HepG2 (cell line): ENCODE data around the gene FOCAD. TPM values are rescaled to one million over a fixed set of nuclear protein-coding genes. Genes with fewer than 3 reads are reported as not detected.

Experiments
- CBX2 ChIP-seq, 2 experiments: fragments of 200-600 bp in 1 of 2; sonication (generic); formaldehyde crosslinking in 1 of 2; IDR thresholded peaks; 2 replicates each; pipeline versions ENCODE4 v1.7.0 to v1.8.1; 2018 to 2022; ENCODE audit warnings: low read depth in 2 of 2, low read length in 1 of 2, mild to moderate bottlenecking in 1 of 2, missing genetic modification reagents in 1 of 2
- FOXA1 ChIP-seq, 2 experiments: fragments of 450-650 bp in 1 of 2; sonication (generic) in 1 of 2; formaldehyde crosslinking in 1 of 2; IDR thresholded peaks; 2 replicates each; pipeline versions ENCODE4 v1.4.0 to v1.6.1; 2016 to 2020; ENCODE audit warnings: missing genetic modification reagents in 1 of 2
- FOXA3 ChIP-seq: IDR thresholded peaks from 2 replicates; pipeline ENCODE4 v1.6.1; 2016; ENCODE audit warnings: missing genetic modification reagents, missing compliant biosample characterization
- HBP1 ChIP-seq: IDR thresholded peaks from 2 replicates; pipeline ENCODE4 v1.6.1; 2016; ENCODE audit warnings: low read depth, control low read depth
- KIAA2018 ChIP-seq: sonication (generic); formaldehyde crosslinking; IDR thresholded peaks from 2 replicates; pipeline ENCODE4 v1.5.0; 2020; ENCODE audit warnings: mild to moderate bottlenecking, missing genetic modification reagents, borderline replicate concordance
- MED8 ChIP-seq: sonication (generic); formaldehyde crosslinking; IDR thresholded peaks from 2 replicates; pipeline ENCODE4 v1.8.1; 2023; ENCODE audit warnings: mild to moderate bottlenecking, missing genetic modification reagents; ENCODE audit not compliant: insufficient replicate concordance
- MIER3 ChIP-seq: IDR thresholded peaks from 2 replicates; pipeline ENCODE4 v1.6.1; 2016; ENCODE audit warnings: missing compliant biosample characterization, borderline replicate concordance
- MXI1 ChIP-seq: IDR thresholded peaks from 3 replicates; pipeline ENCODE4 v1.6.1; 2012; ENCODE audit warnings: low read depth, low read length, inconsistent platforms, borderline replicate concordance
- MYNN ChIP-seq: sonication (generic); formaldehyde crosslinking; IDR thresholded peaks from 2 replicates; pipeline ENCODE4 v1.4.0; 2020; ENCODE audit warnings: mild to moderate bottlenecking, low read depth, missing genetic modification reagents
- NFKBIZ ChIP-seq: IDR thresholded peaks from 2 replicates; pipeline ENCODE4 v1.6.1; 2018; ENCODE audit warnings: missing genetic modification reagents, missing compliant biosample characterization
- SP1 ChIP-seq, 2 experiments: fragments of 450-650 bp in 1 of 2; sonication (generic) in 1 of 2; formaldehyde crosslinking in 1 of 2; IDR thresholded peaks; 2 replicates each; pipeline versions ENCODE4 v1.4.0 to v1.6.1; 2016 to 2020; ENCODE audit warnings: missing genetic modification reagents in 1 of 2
- ZBTB7A ChIP-seq: sonication (generic); formaldehyde crosslinking; IDR thresholded peaks from 2 replicates; pipeline ENCODE4 v1.8.0; 2022; ENCODE audit warnings: mild to moderate bottlenecking, missing genetic modification reagents
- ZFP1 ChIP-seq: IDR thresholded peaks from 2 replicates; pipeline ENCODE4 v1.6.1; 2016
- ZNF143 ChIP-seq: sonication (generic); formaldehyde crosslinking; IDR thresholded peaks from 2 replicates; pipeline ENCODE4 v1.4.0; 2020; ENCODE audit warnings: missing genetic modification reagents
- ZNF275 ChIP-seq: sonication (generic); formaldehyde crosslinking; IDR thresholded peaks from 2 replicates; pipeline ENCODE4 v1.8.0; 2022; ENCODE audit warnings: missing genetic modification reagents, mild to moderate bottlenecking, inconsistent platforms, borderline replicate concordance
- ZNF282 ChIP-seq: fragments of 450-650 bp; IDR thresholded peaks from 2 replicates; pipeline ENCODE4 v1.6.1; 2018; ENCODE audit not compliant: partially characterized antibody
- ZNF598 ChIP-seq: sonication (generic); formaldehyde crosslinking; IDR thresholded peaks from 2 replicates; pipeline ENCODE4 v1.5.1; 2020; ENCODE audit warnings: mild to moderate bottlenecking, missing genetic modification reagents, borderline replicate concordance
- ZNF605 ChIP-seq: sonication (generic); formaldehyde crosslinking; IDR thresholded peaks from 2 replicates; pipeline ENCODE4 v1.8.0; 2022; ENCODE audit warnings: mild to moderate bottlenecking, missing genetic modification reagents
- polyA plus RNA-seq, 8 experiments: library from polyadenylated mRNA; depleted of rRNA in 3 of 8; stranded (reverse) in 7 of 8; unstranded in 1 of 8; fragments of >200 nt; fragmentation: Illumina TruSeq in 4 of 8; extraction: Trizol in 4 of 8; gene quantifications; 2 replicates each; pipeline versions ENCODE4 v1.2.1 to v1.2.3, GENCODE V29; 2011 to 2016; ENCODE audit warnings: low read depth in 4 of 8, missing spikeins in 1 of 8, mixed read lengths in 1 of 8; ENCODE audit not compliant: insufficient read depth in 1 of 8
- total RNA-seq, 5 experiments: library from RNA; depleted of rRNA; stranded (reverse); fragments of >200 nt; fragmentation: Illumina TruSeq; extraction: Trizol; gene quantifications; 2 replicates each; pipeline ENCODE4 v1.2.3, GENCODE V29; 2016; ENCODE audit warnings: low read depth in 1 of 5

FOCAD gene
- total and polyA plus RNA-seq, 2 of the 13 experiments (the other 11 are each of a cell fraction or from before 2014, with no cell fraction given), result 18.0 to 31.1 TPM

- TF ChIP-seq ZNF275 (CRISPR knock-in tag), result no peak
- no peak for TF ChIP-seq MXI1
- TF ChIP-seq MED8 (CRISPR knock-in tag), result no peak
- TF ChIP-seq ZFP1 (CRISPR knock-in tag), result no peak
- TF ChIP-seq MYNN (CRISPR knock-in tag), result no peak
- no peak for TF ChIP-seq NFKBIZ (CRISPR knock-in tag)
- TF ChIP-seq ZNF605 (CRISPR knock-in tag), result no peak
- no peak for TF ChIP-seq ZNF598 (CRISPR knock-in tag)
- TF ChIP-seq ZNF143, result no peak; the same call in 1 of the 2 replicates
- no peak for TF ChIP-seq KIAA2018 (CRISPR knock-in tag)
- peak; percentile 48 for TF ChIP-seq FOXA3
- no peak for TF ChIP-seq SP1 (IDR thresholded peaks at IDR 0.05)
- no peak for TF ChIP-seq SP1 (CRISPR knock-in tag; IDR thresholded peaks at IDR 0.05)
- TF ChIP-seq ZNF282, result no peak
- no peak for TF ChIP-seq ZBTB7A (CRISPR knock-in tag)
- TF ChIP-seq FOXA1 (IDR thresholded peaks at IDR 0.05), result no peak
- TF ChIP-seq FOXA1 (CRISPR knock-in tag; IDR thresholded peaks at IDR 0.05), result 0 out of 2 replicates have a peak, but pooled peaks have one; percentile 35
- TF ChIP-seq CBX2 (IDR thresholded peaks at IDR 0.05; ENCODE audit: low read depth, low read length), result no peak
- no peak for TF ChIP-seq CBX2 (CRISPR knock-in tag; IDR thresholded peaks at IDR 0.05; ENCODE audit: low read depth)
- no peak for TF ChIP-seq MIER3 (CRISPR knock-in tag)
- TF ChIP-seq HBP1 (CRISPR knock-in tag), result 0 out of 2 replicates have a peak, but pooled peaks have one; percentile 7
Observed at GRCh38 chr9:20684875-20685696, 1.0 kb downstream of the FOCAD start (continued).
